Nephron progenitor cell (in vitro differentiated cells): ENCODE measurements around the gene NSUN3.

Experiments
- DNase-seq: peaks from one replicate; pipeline ENCODE4 v3.0.0; 2021
- H3K27ac Mint-ChIP-seq: 2 replicates; pipeline ENCODE4 v1.8.0; 2021; ENCODE audit warnings: mild to moderate bottlenecking, moderate library complexity, mixed read lengths
- H3K27me3 Mint-ChIP-seq: 2 replicates; pipeline ENCODE4 v1.8.0; 2021; ENCODE audit warnings: mild to moderate bottlenecking, low read depth, mixed read lengths; ENCODE audit not compliant: poor library complexity
- H3K36me3 Mint-ChIP-seq: 2 replicates; pipeline ENCODE4 v1.8.0; 2021; ENCODE audit warnings: low read depth, mixed read lengths
- H3K4me1 Mint-ChIP-seq: 2 replicates; pipeline ENCODE4 v1.8.0; 2021; ENCODE audit warnings: mixed read lengths
- H3K4me3 Mint-ChIP-seq: 2 replicates; pipeline ENCODE4 v1.8.0; 2021; ENCODE audit warnings: mild to moderate bottlenecking, moderate library complexity, mixed read lengths
- H3K9me3 Mint-ChIP-seq: 2 replicates; pipeline ENCODE4 v1.8.0; 2021; ENCODE audit warnings: mild to moderate bottlenecking, moderate library complexity, mixed read lengths
- CTCF ChIP-seq: fragments of 200-600 bp; sonication (generic); IDR thresholded peaks from 2 replicates; pipeline ENCODE4 v1.5.0; 2021; ENCODE audit warnings: antibody characterized with exemption

NSUN3 gene

GRCh38 chr3:94062513-94063404 is at the start of gene NSUN3, which contains the start of gene DHFR2:
TSS of gene NSUN3 (plus strand) at chr3:94063061. CDS start at chr3:94063127, 66 bp downstream.
TSS of gene DHFR2 (minus strand) at chr3:94062916. CDS start at chr3:94061511, 1,405 bp downstream.
- no peak for TF ChIP-seq CTCF
- H3K9me3 Mint-ChIP-seq = peaks cover 10% of the 10 kb centered on the region
- peak within 1 kb of the TSS; percentile 99 for H3K4me3 Mint-ChIP-seq
- DNase-seq = peak; percentile 85
- H3K27ac Mint-ChIP-seq = peak within 1 kb of the TSS; percentile 100
- H3K4me1 Mint-ChIP-seq = peaks cover 30% of the 10 kb centered on the region
- peaks cover 53% of the 10 kb centered on the region for H3K36me3 Mint-ChIP-seq
- H3K27me3 Mint-ChIP-seq = no peaks in the 10 kb centered on the region

GRCh38 chr3:94015025-94015424 is 47.8 kb upstream of the NSUN3 start:
- Mint-ChIP-seq H3K4me3 (no peak overlapping the region), H3K36me3 (peaks cover 30% of the 10 kb centered on the region), H3K27me3 (no peaks in the 10 kb centered on the region), H3K27ac (no peak overlapping the region), H3K4me1 (peaks cover 9% of the 10 kb centered on the region), H3K9me3 (no peaks in the 10 kb centered on the region)
- DNase-seq = no peak
- no peak for TF ChIP-seq CTCF

- Mint-ChIP-seq H3K36me3 (peaks cover 17% of the 10 kb centered on the region), H3K4me3 (no peak overlapping the region), H3K9me3 (no peaks in the 10 kb centered on the region), H3K27me3 (no peaks in the 10 kb centered on the region), H3K27ac (peak overlapping the region; percentile 53), H3K4me1 (peaks cover 9% of the 10 kb centered on the region)
- TF ChIP-seq CTCF = no peak
- DNase-seq = no peak
Measured at GRCh38 chr3:94019659-94020058, 43.2 kb upstream of the NSUN3 start.

- no peaks in the 10 kb centered on the region for H3K9me3 Mint-ChIP-seq
- H3K4me1 Mint-ChIP-seq = peaks cover 9% of the 10 kb centered on the region
- H3K27ac Mint-ChIP-seq = no peak overlapping the region
- TF ChIP-seq CTCF = no peak
- no peaks in the 10 kb centered on the region for H3K27me3 Mint-ChIP-seq
- H3K36me3 Mint-ChIP-seq = peaks cover 11% of the 10 kb centered on the region
- H3K4me3 Mint-ChIP-seq = no peak overlapping the region
- DNase-seq = no peak
Measured at GRCh38 chr3:94020293-94020692, 42.6 kb upstream of the NSUN3 start.

GRCh38 chr3:94024385-94024784 is 38.5 kb upstream of the NSUN3 start:
- H3K36me3 Mint-ChIP-seq = peaks cover 9% of the 10 kb centered on the region
- H3K27me3 Mint-ChIP-seq = no peaks in the 10 kb centered on the region
- H3K9me3 Mint-ChIP-seq = no peaks in the 10 kb centered on the region
- H3K4me3 Mint-ChIP-seq = no peak overlapping the region
- peaks cover 5% of the 10 kb centered on the region for H3K4me1 Mint-ChIP-seq
- no peak for TF ChIP-seq CTCF
- no peak for DNase-seq
- H3K27ac Mint-ChIP-seq = no peak overlapping the region

- TF ChIP-seq CTCF = no peak
- DNase-seq = no peak
- Mint-ChIP-seq H3K36me3 (peaks cover 12% of the 10 kb centered on the region), H3K27ac (no peak overlapping the region), H3K4me1 (no peaks in the 10 kb centered on the region), H3K9me3 (no peaks in the 10 kb centered on the region), H3K4me3 (no peak overlapping the region), H3K27me3 (no peaks in the 10 kb centered on the region)
Measured at GRCh38 chr3:94026623-94027022, 36.2 kb upstream of the NSUN3 start.
